NCI-H1048 (cell line): ENCODE results near the gene CDKN2B-AS1.

Experiments
- DNase-seq: peaks from one replicate; lab custom pipeline; 2025; lab: John Stamatoyannopoulos, UW

The CDKN2B-AS1 gene

GRCh38 chr9:22117511-22118384 lies 123.2 kb downstream of the CDKN2B-AS1 start:
- DNase-seq = no peak

GRCh38 chr9:22118810-22119521 lies 124.4 kb downstream of the CDKN2B-AS1 start:
- DNase-seq = no peak

GRCh38 chr9:22119522-22120158 lies 125.0 kb downstream of the CDKN2B-AS1 start:
- no peak for DNase-seq

GRCh38 chr9:22120159-22120549 lies 125.6 kb downstream of the CDKN2B-AS1 start:
- no peak for DNase-seq

- no peak for DNase-seq
These were observed 126.0 kb downstream of the CDKN2B-AS1 start for GRCh38 chr9:22120595-22120994.

- DNase-seq = no peak
These were observed 129.8 kb downstream of the CDKN2B-AS1 start for GRCh38 chr9:22124263-22125011.

GRCh38 chr9:22129133-22129532 lies 134.5 kb downstream of the CDKN2B-AS1 start:
- DNase-seq = no peak

- no peak for DNase-seq
These were observed 135.0 kb downstream of the CDKN2B-AS1 start for GRCh38 chr9:22129633-22130032.

- DNase-seq = no peak
These were observed 137.2 kb downstream of the CDKN2B-AS1 start for GRCh38 chr9:22131817-22132216.

GRCh38 chr9:22134390-22134789 lies 139.8 kb downstream of the CDKN2B-AS1 start:
- no peak for DNase-seq

GRCh38 chr9:22136461-22137096 lies 142.0 kb downstream of the CDKN2B-AS1 start:
- DNase-seq = no peak

GRCh38 chr9:22138956-22139660 lies 144.5 kb downstream of the CDKN2B-AS1 start:
- DNase-seq = no peak

- peak; percentile 23 for DNase-seq
These were observed 147.3 kb downstream of the CDKN2B-AS1 start for GRCh38 chr9:22141908-22142307.

- DNase-seq = no peak
These were observed 148.1 kb downstream of the CDKN2B-AS1 start for GRCh38 chr9:22142671-22143070.

- DNase-seq = no peak
These were observed 149.4 kb downstream of the CDKN2B-AS1 start for GRCh38 chr9:22143799-22144625.

GRCh38 chr9:22146604-22147003 lies 152.0 kb downstream of the CDKN2B-AS1 start:
- DNase-seq = no peak

- DNase-seq = no peak
These were observed 153.4 kb downstream of the CDKN2B-AS1 start for GRCh38 chr9:22147813-22148527.

- DNase-seq = no peak
These were observed 153.9 kb downstream of the CDKN2B-AS1 start for GRCh38 chr9:22148528-22148875.

- DNase-seq = no peak
These were observed 154.5 kb downstream of the CDKN2B-AS1 start for GRCh38 chr9:22148876-22149637.
